PC-9 (cell line): ENCODE results near the gene TMEM163. TPM values are rescaled to one million over a fixed set of nuclear protein-coding genes. Genes with fewer than 3 reads are reported as not detected.
A peak's percentile ranks its signal among the peaks of the same experiment; 100 is the strongest.
"Not testable (repeated sequence)": the region's sequence is repeated elsewhere in the genome, so short reads cannot be mapped to it uniquely, and the experiment has no call there.

ENCODE experiments used
- BruUV-seq: library from RNA; stranded (reverse); fragments of 400-500 nt; replicated peaks from 2 replicates; lab custom pipeline; 2021; lab: Mats Ljungman, UMichigan
- CTCF ChIA-PET: fragments of 300-600 bp; sonication (Branson Sonifier 250); formaldehyde crosslinking; loops from one replicate; lab custom pipeline; 2022; ENCODE audit warnings: antibody characterized with exemption; lab: Charles Lee
- POLR2A ChIA-PET: fragments of 300-600 bp; sonication (Branson Sonifier 250); formaldehyde crosslinking; loops from one replicate; lab custom pipeline; 2022; ENCODE audit warnings: antibody characterized with exemption; ENCODE audit not compliant: unreplicated experiment; lab: Charles Lee
- DNase-seq, 2 experiments: peaks; one replicate each; pipeline versions ENCODE4 v3.0.0 to v3.0.0-alpha.2; 2015 to 2022; ENCODE audit warnings: mixed read lengths in 1 of 2
- H2AFZ ChIP-seq: fragments of 200-600 bp; sonication (generic); 2 replicates; pipeline ENCODE4 v1.8.1; 2017; ENCODE audit warnings: antibody characterized with exemption
- H3F3A ChIP-seq: fragments of 200-600 bp; sonication (generic); 2 replicates; pipeline ENCODE4 v1.8.1; 2017; ENCODE audit warnings: antibody characterized with exemption, mild to moderate bottlenecking, low read depth; ENCODE audit not compliant: insufficient read depth
- H3K27ac ChIP-seq: fragments of 200-600 bp; sonication (generic); 2 replicates; pipeline ENCODE4 v1.6.1; 2016; ENCODE audit warnings: mixed run types
- H3K27me3 ChIP-seq: fragments of 200-600 bp; sonication (generic); 2 replicates; pipeline ENCODE4 v1.6.1; 2016; ENCODE audit warnings: low read depth, mixed run types; ENCODE audit not compliant: insufficient read depth
- H3K36me3 ChIP-seq: fragments of 200-600 bp; sonication (generic); 2 replicates; pipeline ENCODE4 v1.6.1; 2016; ENCODE audit warnings: low read depth, mixed run types
- H3K4me1 ChIP-seq: fragments of 200-600 bp; sonication (generic); replicated peaks from 2 replicates; pipeline ENCODE4 v1.6.1; 2016; ENCODE audit warnings: mixed run types; ENCODE audit not compliant: insufficient read depth
- H3K4me2 ChIP-seq: fragments of 200-600 bp; sonication (generic); 2 replicates; pipeline ENCODE4 v1.6.1; 2017; ENCODE audit warnings: mixed run types
- H3K4me3 ChIP-seq: fragments of 200-600 bp; sonication (generic); 2 replicates; pipeline ENCODE4 v1.6.1; 2016; ENCODE audit warnings: mixed run types
- H3K79me2 ChIP-seq: fragments of 200-600 bp; sonication (generic); 2 replicates; pipeline ENCODE4 v1.6.1; 2017; ENCODE audit warnings: low read depth, mixed run types
- H3K9me2 ChIP-seq: fragments of 200-600 bp; sonication (generic); 2 replicates; pipeline ENCODE4 v1.8.1; 2017; ENCODE audit warnings: mild to moderate bottlenecking; ENCODE audit not compliant: insufficient read depth
- H3K9me3 ChIP-seq: fragments of 200-600 bp; sonication (generic); 2 replicates; pipeline ENCODE4 v1.8.1; 2016; ENCODE audit warnings: low read depth; ENCODE audit not compliant: insufficient read depth
- H4K20me1 ChIP-seq: fragments of 200-600 bp; sonication (generic); 2 replicates; pipeline ENCODE4 v1.8.1; 2017; ENCODE audit not compliant: insufficient read depth
- EZH2 ChIP-seq: fragments of 200-600 bp; sonication (generic); IDR thresholded peaks from 2 replicates; pipeline ENCODE4 v1.8.0; 2017; ENCODE audit warnings: antibody characterized with exemption, low read depth
- intact Hi-C: fragments of 100-400 bp; cut with micrococcal nuclease; formaldehyde crosslinking; loops from one replicate; pipeline ENCODE4 v1.10.0; 2022; ENCODE audit not compliant: unreplicated experiment
- total RNA-seq: library from RNA; stranded (reverse); gene quantifications from 2 replicates; pipeline ENCODE4 v1.2.3, GENCODE V29; 2021
- TF ChIP-seq, protein P1 (sequence below): fragments of 200-600 bp; sonication (generic); conservative IDR thresholded peaks from 2 replicates; pipeline ENCODE4 v1.6.1; 2017; ENCODE audit warnings: mixed run types, antibody characterized with exemption, mild to moderate bottlenecking, moderate library complexity

The TMEM163 gene
- total RNA-seq, 1 experiment from 2014 or later: 1.4 TPM

DNA sequence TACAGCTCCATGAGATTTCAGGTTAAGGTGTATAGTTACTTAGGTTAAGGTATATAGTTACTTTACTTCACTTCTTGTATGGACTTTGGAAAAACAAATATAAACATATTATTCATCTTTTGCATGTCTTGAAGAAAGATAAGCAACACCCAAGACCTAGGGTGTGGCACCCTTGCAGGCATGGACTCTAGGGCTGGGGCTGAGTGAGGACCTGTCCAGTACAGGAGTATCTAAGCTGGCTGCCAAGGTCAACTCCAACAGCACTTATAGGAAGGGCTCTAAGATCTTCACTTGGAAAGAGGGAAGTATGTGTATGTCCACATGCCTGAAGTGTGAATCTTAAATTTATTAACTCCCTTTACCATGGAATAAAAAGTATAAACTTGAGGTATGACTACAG is 7.1 kb upstream of the TMEM163 start:
- H3K4me1 ChIP-seq: peaks cover 10% of the 10 kb centered on the region; the same call in 1 of the 2 replicates
- H2AFZ ChIP-seq: no peak overlapping the region
- no peaks in the 10 kb centered on the region for H3K9me3 ChIP-seq
- no peak for TF ChIP-seq EZH2
- TF ChIP-seq, protein P1, sequence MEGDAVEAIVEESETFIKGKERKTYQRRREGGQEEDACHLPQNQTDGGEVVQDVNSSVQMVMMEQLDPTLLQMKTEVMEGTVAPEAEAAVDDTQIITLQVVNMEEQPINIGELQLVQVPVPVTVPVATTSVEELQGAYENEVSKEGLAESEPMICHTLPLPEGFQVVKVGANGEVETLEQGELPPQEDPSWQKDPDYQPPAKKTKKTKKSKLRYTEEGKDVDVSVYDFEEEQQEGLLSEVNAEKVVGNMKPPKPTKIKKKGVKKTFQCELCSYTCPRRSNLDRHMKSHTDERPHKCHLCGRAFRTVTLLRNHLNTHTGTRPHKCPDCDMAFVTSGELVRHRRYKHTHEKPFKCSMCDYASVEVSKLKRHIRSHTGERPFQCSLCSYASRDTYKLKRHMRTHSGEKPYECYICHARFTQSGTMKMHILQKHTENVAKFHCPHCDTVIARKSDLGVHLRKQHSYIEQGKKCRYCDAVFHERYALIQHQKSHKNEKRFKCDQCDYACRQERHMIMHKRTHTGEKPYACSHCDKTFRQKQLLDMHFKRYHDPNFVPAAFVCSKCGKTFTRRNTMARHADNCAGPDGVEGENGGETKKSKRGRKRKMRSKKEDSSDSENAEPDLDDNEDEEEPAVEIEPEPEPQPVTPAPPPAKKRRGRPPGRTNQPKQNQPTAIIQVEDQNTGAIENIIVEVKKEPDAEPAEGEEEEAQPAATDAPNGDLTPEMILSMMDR: no peak
- no peaks in the 10 kb centered on the region for H3K27me3 ChIP-seq
- H3K27ac ChIP-seq: no peak overlapping the region
- H3K79me2 ChIP-seq: no peaks in the 10 kb centered on the region
- H3K4me2 ChIP-seq: no peak overlapping the region
- H4K20me1 ChIP-seq: no peaks in the 10 kb centered on the region
- H3K4me3 ChIP-seq: no peak overlapping the region
- intact Hi-C loops: no loop called here
- DNase-seq: no peak
- ChIA-PET POLR2A (no interaction called here), CTCF (no interaction called here)
- H3F3A ChIP-seq: no peaks in the 10 kb centered on the region
- BruUV-seq: no TSS peak
- H3K9me2 ChIP-seq: no peaks in the 10 kb centered on the region
- H3K36me3 ChIP-seq: no peaks in the 10 kb centered on the region

GRCh38 chr2:134724341-134724740 is 5.5 kb upstream of the TMEM163 start:
- intact Hi-C loops: no loop called here
- Histone ChIP-seq H3K27me3 (no peaks in the 10 kb centered on the region), H3K4me3 (no peak overlapping the region), H4K20me1 (no peaks in the 10 kb centered on the region), H2AFZ (no peak overlapping the region), H3K9me3 (no peaks in the 10 kb centered on the region), H3F3A (no peaks in the 10 kb centered on the region), H3K4me1 (peaks cover 10% of the 10 kb centered on the region), H3K9me2 (no peaks in the 10 kb centered on the region), H3K27ac (no peak overlapping the region), H3K36me3 (no peaks in the 10 kb centered on the region), H3K79me2 (no peaks in the 10 kb centered on the region), H3K4me2 (no peak overlapping the region)
- no peak for TF ChIP-seq EZH2
- TF ChIP-seq, protein P1: no peak
- no TSS peak for BruUV-seq
- CTCF ChIA-PET: no interaction called here
- POLR2A ChIA-PET: no interaction called here
- no peak for DNase-seq

GRCh38 chr2:134723742-134724141 is 4.9 kb upstream of the TMEM163 start:
- intact Hi-C loops, H3K9me3 ChIP-seq, H3K27ac ChIP-seq, H3K27me3 ChIP-seq, H3F3A ChIP-seq, BruUV-seq, H3K36me3 ChIP-seq, POLR2A ChIA-PET, DNase-seq, H3K4me2 ChIP-seq, H3K4me3 ChIP-seq, H4K20me1 ChIP-seq, H2AFZ ChIP-seq, H3K79me2 ChIP-seq, CTCF ChIA-PET, H3K9me2 ChIP-seq: not testable (repeated sequence)
- H3K4me1 ChIP-seq: peaks cover 10% of the 10 kb centered on the region

DNA sequence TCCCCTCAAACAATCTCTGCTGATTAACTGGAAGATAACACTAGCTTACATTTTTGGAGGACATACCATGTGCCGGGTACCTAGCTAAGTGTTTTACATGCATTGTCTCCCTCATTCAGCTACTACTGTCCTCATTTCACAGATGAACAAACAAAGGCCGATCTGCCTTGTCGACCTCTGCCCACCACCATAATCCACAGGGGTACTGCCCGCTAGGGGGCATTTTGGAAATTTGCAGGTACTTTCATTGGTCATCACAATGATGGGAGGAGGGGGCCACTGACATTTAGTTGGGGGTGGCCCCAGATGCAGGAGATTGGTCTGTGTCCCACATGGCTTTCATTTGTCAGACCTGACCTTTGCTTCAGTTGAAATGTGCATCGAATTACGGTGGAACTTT is 3.9 kb upstream of the TMEM163 start:
- intact Hi-C loops: no loop called here
- Histone ChIP-seq H3K4me3 (no peak overlapping the region), H2AFZ (no peak overlapping the region), H3K9me3 (no peaks in the 10 kb centered on the region), H3K27ac (no peak overlapping the region), H3K27me3 (peaks cover 6% of the 10 kb centered on the region), H3K4me1 (peaks cover 12% of the 10 kb centered on the region), H3K79me2 (no peaks in the 10 kb centered on the region), H3F3A (no peaks in the 10 kb centered on the region), H3K4me2 (no peak overlapping the region), H3K36me3 (no peaks in the 10 kb centered on the region), H4K20me1 (no peaks in the 10 kb centered on the region), H3K9me2 (no peaks in the 10 kb centered on the region)
- CTCF ChIA-PET: no interaction called here
- POLR2A ChIA-PET: no interaction called here
- no peak for DNase-seq
- BruUV-seq: no TSS peak
- TF ChIP-seq, protein P1: peak; percentile 29; the same call in 1 of the 2 replicates
- TF ChIP-seq EZH2: no peak
